HCT116 (cell line): ENCODE results near the gene IRS4. TPM values are rescaled to one million over a fixed set of nuclear protein-coding genes. Genes with fewer than 3 reads are reported as not detected.

ENCODE experiments used
- ATAC-seq: fragments of 200-7000 bp; cut with Tn5 transposase; 2 replicates; pipeline ENCODE4 v1.9.1; 2020; ENCODE audit warnings: mild to moderate bottlenecking, moderate library complexity
- BruUV-seq: library from RNA; stranded (reverse); fragments of 400-500 nt; replicated peaks from 2 replicates; lab custom pipeline; 2021; lab: Mats Ljungman, UMichigan
- CTCF ChIA-PET: fragments of 300-600 bp; sonication (Branson Sonifier 250); formaldehyde crosslinking; loops from one replicate; lab custom pipeline; 2021; ENCODE audit warnings: antibody characterized with exemption; lab: Charles Lee
- POLR2A ChIA-PET: fragments of 300-600, 350-600 bp; sonication (Branson Sonifier 250); formaldehyde crosslinking; loops from one replicate; lab custom pipeline; 2021; ENCODE audit warnings: antibody characterized with exemption; lab: Charles Lee
- RAD21 ChIA-PET, 2 experiments: fragments of 300-600 bp; sonication (Branson Sonifier 250); formaldehyde crosslinking; loops; one replicate each; lab custom pipeline; 2023; ENCODE audit warnings: low total read pairs in 2 of 2; ENCODE audit not compliant: uncharacterized antibody in 2 of 2, unreplicated experiment in 2 of 2, low non-redundant PET in 1 of 2; lab: Charles Lee
- DNase-seq: peaks from one replicate; pipeline ENCODE4 v3.0.0-alpha.2; 2010; ENCODE audit warnings: low read depth, low spot score
- H2AFZ ChIP-seq: fragments of 200-600 bp; shearing (Covaris generic), sonication (generic); 2 replicates; pipeline ENCODE4 v1.6.1; 2017; ENCODE audit warnings: low read depth, mixed run types, mixed read lengths, antibody characterized with exemption, low read length; ENCODE audit not compliant: poor library complexity, severe bottlenecking
- H3K27ac ChIP-seq: 2 replicates; pipeline ENCODE4 v1.5.1; 2012; ENCODE audit warnings: low read depth, low read length
- H3K27me3 ChIP-seq: fragments of 200-600 bp; sonication (generic); 2 replicates; pipeline ENCODE4 v1.6.1; 2016; ENCODE audit warnings: mixed run types, low read length, mixed read lengths; ENCODE audit not compliant: insufficient read depth
- H3K36me3 ChIP-seq, 2 experiments: fragments of 200-500 bp in 1 of 2; fragments of 200-600 bp in 1 of 2; sonication (Bioruptor generic) in 1 of 2; sonication (generic) in 1 of 2; 2 replicates each; pipeline versions ENCODE4 v1.5.1 to v1.6.1; 2014 to 2016; ENCODE audit warnings: low read length in 2 of 2, inconsistent platforms in 1 of 2, mixed read lengths in 1 of 2, mixed run types in 1 of 2; ENCODE audit not compliant: insufficient read depth in 2 of 2, control insufficient read depth in 1 of 2
- H3K4me1 ChIP-seq, 2 experiments: fragments of 200-600 bp in 1 of 2; sonication (generic) in 1 of 2; 2 replicates each; pipeline versions ENCODE4 v1.5.1 to v1.6.1; 2012 to 2017; ENCODE audit warnings: low read length in 2 of 2, inconsistent platforms in 1 of 2, mild to moderate bottlenecking in 1 of 2, mixed read lengths in 1 of 2, mixed run types in 1 of 2, moderate library complexity in 1 of 2; ENCODE audit not compliant: insufficient read depth in 2 of 2, control insufficient read depth in 1 of 2
- H3K4me2 ChIP-seq: fragments of 200-600 bp; sonication (generic); 2 replicates; pipeline ENCODE4 v1.6.1; 2017; ENCODE audit warnings: mixed run types, low read length, mixed read lengths
- H3K4me3 ChIP-seq, 2 experiments: fragments of 200-600 bp in 1 of 2; sonication (generic) in 1 of 2; replicated peaks in 1 of 2; 2 replicates each; pipeline ENCODE4 v1.5.1; 2011 to 2016; ENCODE audit warnings: low read length in 2 of 2, control low read depth in 1 of 2, low read depth in 1 of 2, mild to moderate bottlenecking in 1 of 2, mixed read lengths in 1 of 2, mixed run types in 1 of 2
- H3K79me2 ChIP-seq: fragments of 200-600 bp; sonication (generic); 2 replicates; pipeline ENCODE4 v1.6.1; 2017; ENCODE audit warnings: mild to moderate bottlenecking, mixed run types, low read length, moderate library complexity, mixed read lengths; ENCODE audit not compliant: insufficient read depth
- H3K9ac ChIP-seq: fragments of 200-600 bp; sonication (generic); 2 replicates; pipeline ENCODE4 v1.6.1; 2016; ENCODE audit warnings: low read length, mixed read lengths
- H3K9me2 ChIP-seq: fragments of 200-600 bp; sonication (generic), shearing (Covaris generic); 2 replicates; pipeline ENCODE4 v1.6.1; 2017; ENCODE audit warnings: mixed run types, mild to moderate bottlenecking, moderate library complexity; ENCODE audit not compliant: insufficient read depth
- H3K9me3 ChIP-seq, 2 experiments: fragments of 200-500 bp in 1 of 2; fragments of 200-600 bp in 1 of 2; sonication (Bioruptor generic) in 1 of 2; sonication (generic) in 1 of 2; 2 replicates each; pipeline ENCODE4 v1.6.1; 2014 to 2017; ENCODE audit warnings: low read length in 2 of 2, mixed read lengths in 2 of 2, inconsistent platforms in 1 of 2, low read depth in 1 of 2, mild to moderate bottlenecking in 1 of 2, mixed run types in 1 of 2, moderate library complexity in 1 of 2; ENCODE audit not compliant: control insufficient read depth in 1 of 2, insufficient read depth in 1 of 2
- H4K20me1 ChIP-seq: fragments of 200-600 bp; sonication (generic), shearing (Covaris generic); 2 replicates; pipeline ENCODE4 v1.6.1; 2017; ENCODE audit warnings: mixed run types, mild to moderate bottlenecking, moderate library complexity; ENCODE audit not compliant: insufficient read depth
- ATF3 ChIP-seq: IDR thresholded peaks from 2 replicates; pipeline ENCODE4 v1.6.1; 2012
- CEBPB ChIP-seq: IDR thresholded peaks from 2 replicates; pipeline ENCODE4 v1.6.1; 2012; ENCODE audit warnings: low read depth
- EGR1 ChIP-seq: IDR thresholded peaks from 2 replicates; pipeline ENCODE4 v1.6.1; 2012; ENCODE audit warnings: low read depth
- EZH2phosphoT487 ChIP-seq: fragments of 200-600 bp; IDR thresholded peaks from 2 replicates; pipeline ENCODE4 v1.6.1; 2018; ENCODE audit warnings: antibody characterized with exemption, borderline replicate concordance
- FOSL1 ChIP-seq: IDR thresholded peaks from 2 replicates; pipeline ENCODE4 v1.6.1; 2012; ENCODE audit warnings: low read depth
- POLR2A ChIP-seq: IDR thresholded peaks from 2 replicates; pipeline ENCODE4 v1.7.0; 2011; ENCODE audit warnings: borderline replicate concordance; ENCODE audit not compliant: insufficient read depth, insufficient read length; ENCODE audit errors: extremely low read depth
- RAD21 ChIP-seq: IDR thresholded peaks from 2 replicates; pipeline ENCODE4 v1.6.1; 2012; ENCODE audit warnings: low read depth, mild to moderate bottlenecking
- REST ChIP-seq: IDR thresholded peaks from 2 replicates; pipeline ENCODE4 v1.6.1; 2012; ENCODE audit warnings: low read depth
- SIN3A ChIP-seq: IDR thresholded peaks from 2 replicates; pipeline ENCODE4 v1.6.1; 2012; ENCODE audit warnings: low read depth
- SP1 ChIP-seq: IDR thresholded peaks from 2 replicates; pipeline ENCODE4 v1.6.1; 2012; ENCODE audit warnings: low read depth
- SRF ChIP-seq: IDR thresholded peaks from 2 replicates; pipeline ENCODE4 v1.6.1; 2012; ENCODE audit warnings: low read depth
- TCF7L2 ChIP-seq: IDR thresholded peaks from 2 replicates; pipeline ENCODE4 v1.7.0; 2011; ENCODE audit warnings: borderline replicate concordance, inconsistent platforms; ENCODE audit not compliant: insufficient read depth, insufficient read length; ENCODE audit errors: extremely low read depth
- YY1 ChIP-seq: IDR thresholded peaks from 2 replicates; pipeline ENCODE4 v1.6.1; 2011; ENCODE audit warnings: low read length, low read depth, moderate library complexity, mild to moderate bottlenecking; ENCODE audit not compliant: insufficient replicate concordance; ENCODE audit errors: extremely low read depth
- ZNF274 ChIP-seq: fragments of 200-500 bp; sonication (Bioruptor generic); IDR thresholded peaks from 2 replicates; pipeline ENCODE4 v1.6.1; 2014; ENCODE audit warnings: mild to moderate bottlenecking, low read depth, low read length, inconsistent platforms
- intact Hi-C: fragments of 100-400 bp; cut with micrococcal nuclease; formaldehyde crosslinking; loops from 2 replicates; pipeline ENCODE4 v1.10.0; 2022
- total RNA-seq: library from RNA; stranded (reverse); gene quantifications from one replicate; pipeline ENCODE4 v1.2.1, GENCODE V29; 2021; ENCODE audit not compliant: unreplicated experiment
- TF ChIP-seq, protein P1 (sequence below): IDR thresholded peaks from 2 replicates; pipeline ENCODE4 v1.6.1; 2012

The IRS4 gene
- total RNA-seq, 1 experiment from 2014 or later = not detected

DNA sequence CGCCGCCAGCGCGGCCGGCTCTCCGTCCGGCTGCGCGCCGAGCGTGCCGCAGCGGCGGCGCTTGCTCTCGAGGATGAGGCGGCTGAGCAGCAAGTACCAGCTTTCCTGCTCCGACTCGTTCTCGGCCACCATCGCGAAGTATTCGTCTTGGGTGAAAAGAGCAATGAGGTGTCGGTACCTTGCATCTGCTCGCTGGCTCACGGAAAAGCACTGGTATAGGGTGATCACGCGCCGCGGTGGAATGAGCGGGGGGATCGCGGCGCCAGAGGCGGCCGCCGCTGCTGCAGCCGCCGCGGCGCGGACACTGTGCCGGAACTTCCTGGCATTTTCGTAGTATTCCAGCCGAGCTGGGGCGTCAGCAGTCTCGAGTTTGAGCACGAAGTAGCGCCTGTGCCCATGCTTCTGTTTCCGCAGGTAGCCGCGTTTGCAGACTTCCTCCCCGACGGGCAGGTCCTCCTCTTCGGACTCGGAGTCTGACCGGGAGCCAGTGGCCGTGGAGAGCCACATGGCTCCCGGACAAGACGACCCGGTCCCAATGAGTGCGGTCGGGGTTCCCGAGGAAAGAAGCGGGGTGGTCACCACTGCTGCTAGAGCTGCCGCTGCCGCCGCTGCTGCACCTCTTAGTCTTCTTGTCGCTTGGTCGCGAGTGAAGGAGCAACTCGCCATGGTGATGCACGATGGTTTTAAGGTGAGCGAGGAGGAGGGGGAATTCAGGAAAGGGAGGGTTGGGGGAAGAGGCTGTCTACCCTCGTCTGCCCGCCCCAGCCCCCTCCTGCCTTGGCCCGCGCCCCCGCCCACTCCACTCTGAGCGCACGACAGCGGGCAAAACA, 469 bp downstream of the IRS4 start:
- no peak overlapping the region for H2AFZ ChIP-seq
- no peak for TF ChIP-seq REST
- TF ChIP-seq SP1 = no peak
- no peaks in the 10 kb centered on the region for H4K20me1 ChIP-seq
- no peaks in the 10 kb centered on the region for H3K9me2 ChIP-seq
- no peaks in the 10 kb centered on the region for H3K9me3 ChIP-seq
- H3K79me2 ChIP-seq = no peaks in the 10 kb centered on the region
- H3K4me2 ChIP-seq = no peak overlapping the region
- intact Hi-C loops = no loop called here
- no peak overlapping the region for H3K4me3 ChIP-seq
- no peak overlapping the region for H3K27ac ChIP-seq
- H3K27me3 ChIP-seq = no peaks in the 10 kb centered on the region
- no TSS peak for BruUV-seq
- no peaks in the 10 kb centered on the region for H3K4me1 ChIP-seq
- ATAC-seq (no peak), DNase-seq (no peak)
- RAD21 ChIA-PET = no interaction called here
- H3K36me3 ChIP-seq = no peaks in the 10 kb centered on the region
- CTCF ChIA-PET = no interaction called here
- POLR2A ChIA-PET = no interaction called here
- no peak overlapping the region for H3K9ac ChIP-seq

DNA sequence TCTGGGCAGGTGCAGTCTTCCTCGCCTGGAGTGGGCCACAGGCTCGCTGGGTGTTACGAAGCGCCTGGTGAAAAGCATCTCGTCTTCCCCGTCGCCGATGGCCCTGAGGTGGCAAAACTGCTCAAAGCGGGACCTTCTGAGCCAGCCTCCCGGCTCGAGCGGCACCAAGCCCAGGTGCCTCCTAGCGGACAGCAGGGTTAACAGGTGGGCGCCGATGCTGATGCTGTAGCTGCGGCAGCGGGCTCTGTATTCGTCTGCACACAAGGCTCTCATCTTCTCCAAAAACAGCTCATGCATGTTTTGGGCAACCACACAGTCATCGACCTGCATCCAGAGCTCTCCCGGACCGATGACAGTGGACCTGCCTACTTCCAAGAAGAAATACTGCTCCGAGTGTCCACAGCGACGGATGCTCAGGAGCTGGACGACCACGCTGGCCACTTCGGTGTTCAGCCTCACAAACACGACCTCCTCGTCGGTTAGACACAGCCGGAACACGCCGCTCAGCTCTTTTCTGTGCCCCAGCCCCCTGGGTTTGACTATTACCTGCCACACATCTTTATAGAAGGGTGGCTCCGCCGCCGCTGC, 1.2 kb downstream of the IRS4 start:
- intact Hi-C loops = no loop called here
- no peaks in the 10 kb centered on the region for H3K79me2 ChIP-seq
- no peak overlapping the region for H3K4me2 ChIP-seq
- CTCF ChIA-PET = no interaction called here
- POLR2A ChIA-PET = no interaction called here
- no peaks in the 10 kb centered on the region for H3K9me2 ChIP-seq
- H3K4me3 ChIP-seq = no peak overlapping the region
- no peak overlapping the region for H3K9ac ChIP-seq
- no peak overlapping the region for H3K27ac ChIP-seq
- no peaks in the 10 kb centered on the region for H3K9me3 ChIP-seq
- BruUV-seq = no TSS peak
- H3K4me1 ChIP-seq = no peaks in the 10 kb centered on the region
- no peaks in the 10 kb centered on the region for H3K36me3 ChIP-seq
- DNase-seq (no peak), ATAC-seq (0 out of 2 replicates have a peak, but pooled peaks have one; percentile 38)
- no peaks in the 10 kb centered on the region for H3K27me3 ChIP-seq
- RAD21 ChIA-PET = no interaction called here
- no peaks in the 10 kb centered on the region for H4K20me1 ChIP-seq
- no peak overlapping the region for H2AFZ ChIP-seq
- no peak for TF ChIP-seq RAD21
- no peak for TF ChIP-seq SRF
- TF ChIP-seq EZH2phosphoT487 = no peak
- TF ChIP-seq, protein P1, sequence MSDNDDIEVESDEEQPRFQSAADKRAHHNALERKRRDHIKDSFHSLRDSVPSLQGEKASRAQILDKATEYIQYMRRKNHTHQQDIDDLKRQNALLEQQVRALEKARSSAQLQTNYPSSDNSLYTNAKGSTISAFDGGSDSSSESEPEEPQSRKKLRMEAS = no peak
- no peak for TF ChIP-seq ATF3
- no peak for TF ChIP-seq ZNF274
- TF ChIP-seq FOSL1 = no peak
- TF ChIP-seq TCF7L2 = no peak
- TF ChIP-seq POLR2A = no peak
- no peak for TF ChIP-seq CEBPB
- TF ChIP-seq YY1 = no peak
- TF ChIP-seq SIN3A = no peak
- no peak for TF ChIP-seq EGR1
